Neural cell (in vitro differentiated cells): ENCODE measurements around the gene ZRANB1. TPM values are rescaled to one million over a fixed set of nuclear protein-coding genes. Genes with fewer than 3 reads are reported as not detected.

ENCODE experiments used
- H2AFZ ChIP-seq: fragments of 200-600, 300-800 bp; sonication (generic), shearing (Covaris generic); 2 replicates; pipeline ENCODE4 v1.6.0; 2014; ENCODE audit warnings: low read depth, mild to moderate bottlenecking, antibody characterized with exemption, low read length, moderate library complexity
- H3F3A ChIP-seq: fragments of 200-600 bp; shearing (Covaris generic); 2 replicates; pipeline ENCODE4 v1.6.1; 2016; ENCODE audit warnings: mild to moderate bottlenecking, moderate library complexity, mixed read lengths, antibody characterized with exemption, low read length; ENCODE audit not compliant: insufficient read depth, poor library complexity, severe bottlenecking
- H3K27ac ChIP-seq: fragments of 200-600, 300-800 bp; sonication (generic), shearing (Covaris generic); 2 replicates; pipeline ENCODE4 v1.5.1; 2014; ENCODE audit warnings: mild to moderate bottlenecking, low read length, moderate library complexity
- H3K27me3 ChIP-seq: fragments of 300-800, 200-600 bp; sonication (generic), shearing (Covaris generic); 2 replicates; pipeline ENCODE4 v1.6.0; 2014; ENCODE audit warnings: mild to moderate bottlenecking, low read depth, low read length, moderate library complexity; ENCODE audit not compliant: insufficient read depth
- H3K36me3 ChIP-seq: fragments of 300-800, 200-600 bp; sonication (generic), shearing (Covaris generic); 2 replicates; pipeline ENCODE4 v1.5.1; 2014; ENCODE audit warnings: mild to moderate bottlenecking, antibody characterized with exemption, low read length, moderate library complexity; ENCODE audit not compliant: insufficient read depth
- H3K4me2 ChIP-seq: fragments of 300-800, 200-600 bp; sonication (generic), shearing (Covaris generic); 2 replicates; pipeline ENCODE4 v1.6.0; 2014; ENCODE audit warnings: mild to moderate bottlenecking, low read length
- H3K4me3 ChIP-seq: fragments of 300-800, 200-600 bp; sonication (generic), shearing (Covaris generic); 2 replicates; pipeline ENCODE4 v1.5.1; 2014; ENCODE audit warnings: mild to moderate bottlenecking, low read length, moderate library complexity
- H3K79me2 ChIP-seq: fragments of 200-600 bp; shearing (Covaris generic); replicated peaks from 2 replicates; pipeline ENCODE4 v1.6.0; 2014; ENCODE audit warnings: mild to moderate bottlenecking, low read length, moderate library complexity; ENCODE audit not compliant: insufficient read depth
- H3K9ac ChIP-seq: fragments of 300-800, 200-600 bp; sonication (generic), shearing (Covaris generic); 2 replicates; pipeline ENCODE4 v1.6.1; 2016; ENCODE audit warnings: mild to moderate bottlenecking, low read length, mixed read lengths
- H3K9me2 ChIP-seq: fragments of 200-600 bp; shearing (Covaris generic); 2 replicates; pipeline ENCODE4 v1.6.1; 2016; ENCODE audit warnings: mild to moderate bottlenecking, low read length, mixed read lengths; ENCODE audit not compliant: insufficient read depth
- H3K9me3 ChIP-seq: fragments of 200-600, 300-800 bp; sonication (generic), shearing (Covaris generic); 2 replicates; pipeline ENCODE4 v1.6.1; 2016; ENCODE audit warnings: mild to moderate bottlenecking, mixed run types, low read length, moderate library complexity, mixed read lengths
- H4K20me1 ChIP-seq: fragments of 200-600 bp; shearing (Covaris generic); 2 replicates; pipeline ENCODE4 v1.6.1; 2016; ENCODE audit warnings: mild to moderate bottlenecking, mixed run types; ENCODE audit not compliant: insufficient read depth
- CTCF ChIP-seq: fragments of 450-650 bp; IDR thresholded peaks from 2 replicates; pipeline ENCODE4 v1.5.1; 2014; ENCODE audit warnings: antibody characterized with exemption, mild to moderate bottlenecking, moderate library complexity; ENCODE audit not compliant: poor library complexity, severe bottlenecking
- EP300 ChIP-seq: fragments of 450-650 bp; conservative IDR thresholded peaks from 2 replicates; pipeline ENCODE4 v1.6.1; 2014; ENCODE audit warnings: antibody characterized with exemption, mild to moderate bottlenecking, moderate library complexity; ENCODE audit not compliant: poor library complexity, severe bottlenecking
- EZH2 ChIP-seq: fragments of 200-600, 300-800 bp; shearing (Covaris generic), sonication (generic); IDR thresholded peaks from 2 replicates; pipeline ENCODE4 v1.6.1; 2014; ENCODE audit warnings: antibody characterized with exemption, low read length, borderline replicate concordance, mild to moderate bottlenecking; ENCODE audit not compliant: insufficient read depth, poor library complexity, severe bottlenecking
- MXI1 ChIP-seq: fragments of 450-650 bp; conservative IDR thresholded peaks from 2 replicates; pipeline ENCODE4 v1.6.1; 2014; ENCODE audit warnings: antibody characterized with exemption, mild to moderate bottlenecking; ENCODE audit not compliant: poor library complexity, severe bottlenecking
- POLR2AphosphoS5 ChIP-seq: IDR thresholded peaks from 2 replicates; pipeline ENCODE4 v1.6.1; 2012
- RAD21 ChIP-seq: fragments of 450-650 bp; conservative IDR thresholded peaks from 2 replicates; pipeline ENCODE4 v1.6.1; 2014; ENCODE audit warnings: antibody characterized with exemption, mild to moderate bottlenecking, moderate library complexity
- REST ChIP-seq: IDR thresholded peaks from 2 replicates; pipeline ENCODE4 v1.6.1; 2012; ENCODE audit warnings: borderline replicate concordance
- SMC3 ChIP-seq: fragments of 450-650 bp; conservative IDR thresholded peaks from 2 replicates; pipeline ENCODE4 v1.6.1; 2014; ENCODE audit warnings: antibody characterized with exemption, mild to moderate bottlenecking, moderate library complexity; ENCODE audit not compliant: poor library complexity
- TAF1 ChIP-seq: IDR thresholded peaks from 2 replicates; pipeline ENCODE4 v1.6.1; 2012; ENCODE audit warnings: low read depth
- polyA plus RNA-seq: library from polyadenylated mRNA; depleted of rRNA; stranded (reverse); fragments of >200 nt; gene quantifications from 2 replicates; pipeline ENCODE4 v1.2.3, GENCODE V29; 2014

Gene ZRANB1
- polyA plus RNA-seq, 1 donor from 2014 or later, result 47.7 TPM

- Histone ChIP-seq H3K4me2 (no peak overlapping the region), H3K4me3 (peak overlapping the region; percentile 29), H3K9me3 (no peaks in the 10 kb centered on the region), H3K27ac (peak overlapping the region; percentile 60), H3K79me2 (peaks cover 69% of the 10 kb centered on the region), H2AFZ (no peak overlapping the region), H3F3A (peaks cover 4% of the 10 kb centered on the region), H3K36me3 (no peaks in the 10 kb centered on the region), H3K9ac (no peak overlapping the region), H3K9me2 (no peaks in the 10 kb centered on the region), H4K20me1 (no peaks in the 10 kb centered on the region), H3K27me3 (no peaks in the 10 kb centered on the region)
- TF ChIP-seq POLR2AphosphoS5 (peak; percentile 62), SMC3 (no peak), REST (peak; percentile 23), EZH2 (no peak), EP300 (peak; percentile 92), MXI1 (no peak)
Measured at GRCh38 chr10:124957404-124957947, 15.6 kb downstream of the ZRANB1 start.

- H3K79me2 ChIP-seq, result peaks cover 56% of the 10 kb centered on the region
- no peaks in the 10 kb centered on the region for H3K36me3 ChIP-seq
- H3K4me3 ChIP-seq, result no peak overlapping the region
- H3K27me3 ChIP-seq, result no peaks in the 10 kb centered on the region
- H3K9me3 ChIP-seq, result no peaks in the 10 kb centered on the region
- no peak overlapping the region for H3K9ac ChIP-seq
- no peak overlapping the region for H3K27ac ChIP-seq
- H4K20me1 ChIP-seq, result no peaks in the 10 kb centered on the region
- TF ChIP-seq EP300 (no peak), CTCF (no peak), SMC3 (no peak), REST (no peak), TAF1 (no peak), POLR2AphosphoS5 (no peak), MXI1 (no peak), RAD21 (no peak), EZH2 (no peak)
- no peak overlapping the region for H3K4me2 ChIP-seq
- peaks cover 4% of the 10 kb centered on the region for H3F3A ChIP-seq
- no peak overlapping the region for H2AFZ ChIP-seq
- no peaks in the 10 kb centered on the region for H3K9me2 ChIP-seq
Measured at GRCh38 chr10:124959564-124959963, 17.6 kb downstream of the ZRANB1 start.
